HCT116 (cell line): ENCODE results near the gene TCAP.

Source experiments
- CBX3 ChIP-seq: IDR thresholded peaks from 2 replicates; pipeline ENCODE4 v1.6.1; 2012; ENCODE audit warnings: low read depth
- CTCF ChIP-seq, 3 experiments: fragments of 200-600 bp in 1 of 3; sonication (generic) in 1 of 3; IDR thresholded peaks in 2 of 3; conservative IDR thresholded peaks in 1 of 3; 2 replicates each; pipeline ENCODE4 v1.5.1; 2012 to 2017; ENCODE audit warnings: low read depth in 2 of 3, low read length in 2 of 3, antibody characterized with exemption in 1 of 3, borderline replicate concordance in 1 of 3, control low read depth in 1 of 3, mild to moderate bottlenecking in 1 of 3, mixed read lengths in 1 of 3, mixed run types in 1 of 3, moderate library complexity in 1 of 3; ENCODE audit not compliant: insufficient read depth in 1 of 3
- EZH2 ChIP-seq: fragments of 200-600 bp; sonication (generic); IDR thresholded peaks from 2 replicates; pipeline ENCODE4 v1.6.1; 2017; ENCODE audit warnings: antibody characterized with exemption, mixed run types
- EZH2phosphoT487 ChIP-seq: fragments of 200-600 bp; IDR thresholded peaks from 2 replicates; pipeline ENCODE4 v1.6.1; 2018; ENCODE audit warnings: antibody characterized with exemption, borderline replicate concordance
- FOSL1 ChIP-seq: IDR thresholded peaks from 2 replicates; pipeline ENCODE4 v1.6.1; 2012; ENCODE audit warnings: low read depth
- JUND ChIP-seq: IDR thresholded peaks from 2 replicates; pipeline ENCODE4 v1.6.1; 2012
- POLR2A ChIP-seq: IDR thresholded peaks from 2 replicates; pipeline ENCODE4 v1.7.0; 2011; ENCODE audit warnings: borderline replicate concordance; ENCODE audit not compliant: insufficient read depth, insufficient read length; ENCODE audit errors: extremely low read depth
- POLR2AphosphoS5 ChIP-seq: IDR thresholded peaks from 2 replicates; pipeline ENCODE4 v1.6.1; 2011; ENCODE audit warnings: mild to moderate bottlenecking, low read depth, low read length, moderate library complexity
- SP1 ChIP-seq: IDR thresholded peaks from 2 replicates; pipeline ENCODE4 v1.6.1; 2012; ENCODE audit warnings: low read depth
- YY1 ChIP-seq: IDR thresholded peaks from 2 replicates; pipeline ENCODE4 v1.6.1; 2011; ENCODE audit warnings: low read length, low read depth, moderate library complexity, mild to moderate bottlenecking; ENCODE audit not compliant: insufficient replicate concordance; ENCODE audit errors: extremely low read depth
- ZFX ChIP-seq: fragments of 450-650 bp; IDR thresholded peaks from 2 replicates; pipeline ENCODE4 v1.6.1; 2017
- ZNF274 ChIP-seq: fragments of 200-500 bp; sonication (Bioruptor generic); IDR thresholded peaks from 2 replicates; pipeline ENCODE4 v1.6.1; 2014; ENCODE audit warnings: mild to moderate bottlenecking, low read depth, low read length, inconsistent platforms
- TF ChIP-seq, protein P1 (sequence below): IDR thresholded peaks from 2 replicates; pipeline ENCODE4 v1.6.1; 2012
- TF ChIP-seq, protein P2 (sequence below): IDR thresholded peaks from 2 replicates; pipeline ENCODE4 v1.6.1; 2012; ENCODE audit warnings: low read depth

GRCh38 chr17:39624313-39624712, 40.8 kb upstream of the TCAP start:
- no peak for TF ChIP-seq CTCF (IDR thresholded peaks at IDR 0.05 in 2 of 3, conservative IDR thresholded peaks at IDR 0.05 in 1 of 3; ENCODE audit: borderline replicate concordance in 1 of 3, insufficient read depth in 1 of 3, low read depth in 2 of 3, low read length in 2 of 3)
- TF ChIP-seq EZH2, result no peak
- no peak for TF ChIP-seq POLR2A
- no peak for TF ChIP-seq SP1
- no peak for TF ChIP-seq JUND
- no peak for TF ChIP-seq CBX3
- no peak for TF ChIP-seq ZFX
- no peak for TF ChIP-seq POLR2AphosphoS5
- TF ChIP-seq, protein P1, sequence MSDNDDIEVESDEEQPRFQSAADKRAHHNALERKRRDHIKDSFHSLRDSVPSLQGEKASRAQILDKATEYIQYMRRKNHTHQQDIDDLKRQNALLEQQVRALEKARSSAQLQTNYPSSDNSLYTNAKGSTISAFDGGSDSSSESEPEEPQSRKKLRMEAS, result no peak
- TF ChIP-seq ZNF274, result no peak
- no peak for TF ChIP-seq EZH2phosphoT487
- TF ChIP-seq YY1, result no peak
- TF ChIP-seq, protein P2, sequence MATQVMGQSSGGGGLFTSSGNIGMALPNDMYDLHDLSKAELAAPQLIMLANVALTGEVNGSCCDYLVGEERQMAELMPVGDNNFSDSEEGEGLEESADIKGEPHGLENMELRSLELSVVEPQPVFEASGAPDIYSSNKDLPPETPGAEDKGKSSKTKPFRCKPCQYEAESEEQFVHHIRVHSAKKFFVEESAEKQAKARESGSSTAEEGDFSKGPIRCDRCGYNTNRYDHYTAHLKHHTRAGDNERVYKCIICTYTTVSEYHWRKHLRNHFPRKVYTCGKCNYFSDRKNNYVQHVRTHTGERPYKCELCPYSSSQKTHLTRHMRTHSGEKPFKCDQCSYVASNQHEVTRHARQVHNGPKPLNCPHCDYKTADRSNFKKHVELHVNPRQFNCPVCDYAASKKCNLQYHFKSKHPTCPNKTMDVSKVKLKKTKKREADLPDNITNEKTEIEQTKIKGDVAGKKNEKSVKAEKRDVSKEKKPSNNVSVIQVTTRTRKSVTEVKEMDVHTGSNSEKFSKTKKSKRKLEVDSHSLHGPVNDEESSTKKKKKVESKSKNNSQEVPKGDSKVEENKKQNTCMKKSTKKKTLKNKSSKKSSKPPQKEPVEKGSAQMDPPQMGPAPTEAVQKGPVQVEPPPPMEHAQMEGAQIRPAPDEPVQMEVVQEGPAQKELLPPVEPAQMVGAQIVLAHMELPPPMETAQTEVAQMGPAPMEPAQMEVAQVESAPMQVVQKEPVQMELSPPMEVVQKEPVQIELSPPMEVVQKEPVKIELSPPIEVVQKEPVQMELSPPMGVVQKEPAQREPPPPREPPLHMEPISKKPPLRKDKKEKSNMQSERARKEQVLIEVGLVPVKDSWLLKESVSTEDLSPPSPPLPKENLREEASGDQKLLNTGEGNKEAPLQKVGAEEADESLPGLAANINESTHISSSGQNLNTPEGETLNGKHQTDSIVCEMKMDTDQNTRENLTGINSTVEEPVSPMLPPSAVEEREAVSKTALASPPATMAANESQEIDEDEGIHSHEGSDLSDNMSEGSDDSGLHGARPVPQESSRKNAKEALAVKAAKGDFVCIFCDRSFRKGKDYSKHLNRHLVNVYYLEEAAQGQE, result no peak
- no peak for TF ChIP-seq FOSL1
